ENCODE results near the gene YIF1A.

DNA sequence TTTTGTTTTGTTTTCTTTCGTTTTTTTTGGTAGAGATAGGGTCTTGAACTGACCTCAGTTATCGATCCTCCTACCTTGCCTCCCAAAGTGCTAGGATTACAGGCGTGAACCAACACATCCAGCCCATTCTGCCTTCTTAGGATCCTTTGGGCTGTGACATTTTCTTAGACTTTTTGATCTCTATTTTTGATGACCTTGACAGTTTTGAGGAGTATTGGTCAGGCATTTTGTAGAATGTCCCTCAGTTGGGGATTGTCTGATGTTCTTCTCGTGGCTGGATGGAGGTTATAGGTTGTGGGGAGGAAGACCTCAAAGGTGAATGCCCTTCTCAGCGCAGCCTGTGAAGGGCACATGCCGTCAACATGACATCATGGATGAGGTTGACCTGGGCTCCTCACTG, 40.0 kb downstream of the YIF1A start:
- TF ChIP-seq, protein P1, sequence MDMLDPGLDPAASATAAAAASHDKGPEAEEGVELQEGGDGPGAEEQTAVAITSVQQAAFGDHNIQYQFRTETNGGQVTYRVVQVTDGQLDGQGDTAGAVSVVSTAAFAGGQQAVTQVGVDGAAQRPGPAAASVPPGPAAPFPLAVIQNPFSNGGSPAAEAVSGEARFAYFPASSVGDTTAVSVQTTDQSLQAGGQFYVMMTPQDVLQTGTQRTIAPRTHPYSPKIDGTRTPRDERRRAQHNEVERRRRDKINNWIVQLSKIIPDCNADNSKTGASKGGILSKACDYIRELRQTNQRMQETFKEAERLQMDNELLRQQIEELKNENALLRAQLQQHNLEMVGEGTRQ (IDR thresholded peaks at IDR 0.05; ENCODE audit: borderline replicate concordance, low read depth, low read length) = no peak
- TF ChIP-seq, protein P2, sequence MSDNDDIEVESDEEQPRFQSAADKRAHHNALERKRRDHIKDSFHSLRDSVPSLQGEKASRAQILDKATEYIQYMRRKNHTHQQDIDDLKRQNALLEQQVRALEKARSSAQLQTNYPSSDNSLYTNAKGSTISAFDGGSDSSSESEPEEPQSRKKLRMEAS (IDR thresholded peaks at IDR 0.05; ENCODE audit: low read depth) = no peak

Data from SK-N-SH (cell line).